SJSA1 (cell line): ENCODE data around the gene MCU. TPM values are rescaled to one million over a fixed set of nuclear protein-coding genes. Genes with fewer than 3 reads are reported as not detected.

Experiments
- DNase-seq, 2 experiments: peaks; one replicate each; pipeline ENCODE4 v3.0.0-alpha.2; 2015 to 2020; ENCODE audit warnings: low spot score in 2 of 2, low read depth in 1 of 2
- H3K27ac ChIP-seq: fragments of 250-450 bp; sonication (Bioruptor Pico); 2 replicates; pipeline ENCODE4 v1.5.1; 2020; ENCODE audit warnings: mild to moderate bottlenecking, moderate library complexity
- H3K27me3 ChIP-seq: fragments of 250-450 bp; sonication (Bioruptor Pico); replicated peaks from 2 replicates; pipeline ENCODE4 v1.5.1; 2020; ENCODE audit warnings: mild to moderate bottlenecking, moderate library complexity
- H3K36me3 ChIP-seq: fragments of 250-450 bp; sonication (Bioruptor Pico); 2 replicates; pipeline ENCODE4 v1.5.1; 2020; ENCODE audit warnings: mild to moderate bottlenecking
- H3K4me1 ChIP-seq: fragments of 250-450 bp; sonication (Bioruptor Pico); replicated peaks from 2 replicates; pipeline ENCODE4 v1.6.1; 2021; ENCODE audit warnings: mild to moderate bottlenecking
- H3K4me3 ChIP-seq: fragments of 250-450 bp; sonication (Bioruptor Pico); 2 replicates; pipeline ENCODE4 v1.5.1; 2020; ENCODE audit warnings: mild to moderate bottlenecking
- H3K9me3 ChIP-seq: fragments of 250-450 bp; sonication (Bioruptor Pico); replicated peaks from 2 replicates; pipeline ENCODE4 v1.5.1; 2020; ENCODE audit warnings: mild to moderate bottlenecking
- total RNA-seq: library from RNA; depleted of rRNA; stranded (reverse); fragments of >200 nt; shearing (Covaris generic); gene quantifications from 2 replicates; pipeline ENCODE4 v1.2.3, GENCODE V29; 2014

The MCU gene
- total RNA-seq, 1 experiment from 2014 or later: 59.9 TPM

DNA sequence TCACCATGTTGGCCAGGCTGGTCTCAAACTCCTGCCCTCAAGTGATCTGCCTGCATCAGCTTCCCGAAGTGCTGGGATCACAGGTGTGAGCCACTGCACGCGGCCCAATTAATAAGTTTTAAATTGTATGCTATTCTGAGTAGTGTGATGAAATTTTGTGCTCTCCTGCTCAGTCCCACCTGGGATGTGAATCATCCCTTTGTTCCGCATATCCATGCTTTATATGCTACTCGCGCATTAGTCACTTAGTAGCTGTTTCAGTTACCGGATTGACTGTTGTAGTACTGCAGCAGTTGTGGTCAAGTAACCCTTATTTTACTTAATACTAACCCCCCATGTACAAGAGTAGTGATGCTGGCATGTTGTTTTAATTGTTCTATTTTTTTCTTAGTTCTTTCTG, 154.3 kb downstream of the MCU start:
- no peak overlapping the region for H3K27ac ChIP-seq
- H3K4me1 ChIP-seq: peaks cover 10% of the 10 kb centered on the region; the same call in 1 of the 2 replicates
- no peaks in the 10 kb centered on the region; the same call in none of the 2 replicates for H3K36me3 ChIP-seq
- DNase-seq: no peak
- H3K9me3 ChIP-seq: no peaks in the 10 kb centered on the region
- H3K27me3 ChIP-seq: no peaks in the 10 kb centered on the region
- no peak overlapping the region for H3K4me3 ChIP-seq

DNA sequence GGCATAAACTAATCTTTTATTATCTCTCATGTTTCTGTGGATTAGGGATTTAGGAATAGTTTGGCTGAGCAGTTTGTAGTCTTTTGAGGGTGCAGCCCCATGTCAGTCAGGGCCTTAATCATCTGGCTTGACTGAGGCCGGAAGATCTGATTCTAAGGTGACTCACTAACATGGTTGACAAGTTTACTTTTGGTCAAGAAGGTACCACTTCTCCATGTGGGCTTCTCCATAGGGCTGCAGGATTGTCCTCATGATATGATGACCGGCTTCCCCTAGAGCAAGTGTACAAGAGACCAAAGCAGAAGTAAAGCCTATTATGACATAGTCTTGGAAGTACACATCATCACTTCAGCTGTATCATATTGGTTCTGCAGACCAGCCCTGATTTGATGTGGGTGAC, 155.7 kb downstream of the MCU start:
- no peaks in the 10 kb centered on the region for H3K27me3 ChIP-seq
- no peaks in the 10 kb centered on the region; the same call in none of the 2 replicates for H3K36me3 ChIP-seq
- H3K4me3 ChIP-seq: no peak overlapping the region
- no peak overlapping the region for H3K27ac ChIP-seq
- no peak for DNase-seq
- H3K4me1 ChIP-seq: peaks cover 10% of the 10 kb centered on the region; the same call in 1 of the 2 replicates
- no peaks in the 10 kb centered on the region for H3K9me3 ChIP-seq

DNA sequence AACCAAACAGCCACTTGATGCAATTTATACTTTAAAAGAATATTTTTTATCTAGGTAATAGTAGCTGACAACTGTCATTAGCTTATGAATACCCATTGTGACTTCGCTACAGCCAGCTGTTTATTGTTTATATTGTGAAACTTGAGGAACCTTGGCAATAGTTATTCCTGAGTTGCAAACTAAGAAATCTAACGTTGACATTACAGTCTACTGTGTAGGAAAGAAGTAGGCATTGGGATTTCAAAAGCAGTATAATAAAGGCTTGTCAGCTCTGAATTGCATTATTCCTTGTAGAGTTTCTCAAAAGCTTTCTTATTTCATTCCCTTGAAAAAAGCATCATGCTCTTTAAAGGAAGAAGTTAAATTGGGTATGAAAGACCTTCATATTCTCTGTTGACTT, 158.9 kb downstream of the MCU start:
- Histone ChIP-seq H3K27me3 (no peaks in the 10 kb centered on the region), H3K36me3 (no peaks in the 10 kb centered on the region; the same call in none of the 2 replicates), H3K4me3 (no peak overlapping the region), H3K4me1 (0 out of 2 replicates have a peak, but pooled peaks cover 4% of the 10 kb centered on the region), H3K27ac (no peak overlapping the region), H3K9me3 (no peaks in the 10 kb centered on the region)
- DNase-seq: no peak

DNA sequence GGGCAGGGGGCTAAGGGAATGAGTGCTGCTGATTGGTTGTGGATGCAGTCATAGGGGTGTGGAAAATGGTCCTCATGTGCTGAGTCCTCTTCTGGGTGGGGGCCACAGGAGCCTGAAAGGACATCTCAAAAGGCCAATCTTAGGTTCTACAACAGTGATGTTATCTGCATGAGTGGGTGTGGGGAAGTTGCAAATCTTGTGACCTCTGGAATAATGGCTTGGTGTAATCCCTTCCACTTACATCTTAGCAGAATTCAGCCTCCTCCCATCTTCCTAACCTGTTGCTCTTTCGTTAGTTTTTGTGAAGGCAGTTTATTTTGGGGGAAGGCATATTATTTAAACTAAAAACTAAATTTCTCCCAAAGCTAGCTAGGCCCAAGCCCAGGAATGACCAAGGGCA, 159.6 kb downstream of the MCU start:
- no peak for DNase-seq
- H3K27me3 ChIP-seq: no peaks in the 10 kb centered on the region
- H3K4me1 ChIP-seq: no peaks in the 10 kb centered on the region
- no peaks in the 10 kb centered on the region; the same call in none of the 2 replicates for H3K36me3 ChIP-seq
- H3K9me3 ChIP-seq: no peaks in the 10 kb centered on the region
- H3K4me3 ChIP-seq: no peak overlapping the region
- H3K27ac ChIP-seq: no peak overlapping the region

DNA sequence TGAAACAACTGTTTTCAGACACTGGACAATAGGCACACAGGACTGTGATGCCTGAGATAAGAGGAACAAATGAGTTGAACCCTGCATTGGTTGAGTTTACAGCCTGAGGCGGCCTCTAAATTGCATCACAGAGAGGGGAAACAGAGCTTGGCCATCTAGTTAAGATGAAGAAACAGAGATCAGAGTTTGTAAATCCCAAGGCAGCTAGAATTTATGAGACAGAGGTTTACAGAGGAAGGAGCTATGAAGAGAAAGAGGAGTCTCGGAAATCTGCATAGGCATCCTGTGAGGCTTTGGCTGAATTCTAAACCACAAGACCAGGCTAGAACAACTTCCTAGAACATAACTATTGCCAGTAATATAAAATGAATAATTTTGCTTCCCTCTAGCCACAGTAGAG, 160.6 kb downstream of the MCU start:
- Histone ChIP-seq H3K4me1 (no peaks in the 10 kb centered on the region), H3K27me3 (no peaks in the 10 kb centered on the region), H3K27ac (no peak overlapping the region), H3K4me3 (no peak overlapping the region), H3K9me3 (no peaks in the 10 kb centered on the region), H3K36me3 (no peaks in the 10 kb centered on the region; the same call in none of the 2 replicates)
- no peak for DNase-seq

DNA sequence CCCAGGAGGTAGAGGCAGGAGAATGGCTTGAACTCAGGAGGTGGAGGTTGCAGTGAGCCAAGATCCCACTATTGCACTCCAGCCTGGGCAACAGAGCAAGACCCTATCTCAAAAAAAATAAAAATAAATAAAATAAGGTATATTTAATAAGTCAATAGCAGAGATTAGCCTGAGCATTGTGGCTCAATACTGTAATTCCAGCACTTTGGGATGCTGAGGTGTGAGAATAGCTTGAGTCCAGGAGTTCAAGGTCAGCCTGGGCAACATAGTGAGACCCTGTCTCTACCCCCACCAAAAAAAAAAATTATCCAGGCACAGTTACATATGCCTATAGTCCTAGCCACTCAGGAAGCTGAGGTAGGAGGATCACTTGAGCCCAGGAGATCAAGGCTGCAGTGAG, 163.2 kb downstream of the MCU start:
- no peaks in the 10 kb centered on the region for H3K9me3 ChIP-seq
- no peaks in the 10 kb centered on the region for H3K27me3 ChIP-seq
- H3K36me3 ChIP-seq: peaks cover 10% of the 10 kb centered on the region
- H3K4me1 ChIP-seq: no peaks in the 10 kb centered on the region
- no peak for DNase-seq
- no peak overlapping the region for H3K27ac ChIP-seq
- no peak overlapping the region for H3K4me3 ChIP-seq

DNA sequence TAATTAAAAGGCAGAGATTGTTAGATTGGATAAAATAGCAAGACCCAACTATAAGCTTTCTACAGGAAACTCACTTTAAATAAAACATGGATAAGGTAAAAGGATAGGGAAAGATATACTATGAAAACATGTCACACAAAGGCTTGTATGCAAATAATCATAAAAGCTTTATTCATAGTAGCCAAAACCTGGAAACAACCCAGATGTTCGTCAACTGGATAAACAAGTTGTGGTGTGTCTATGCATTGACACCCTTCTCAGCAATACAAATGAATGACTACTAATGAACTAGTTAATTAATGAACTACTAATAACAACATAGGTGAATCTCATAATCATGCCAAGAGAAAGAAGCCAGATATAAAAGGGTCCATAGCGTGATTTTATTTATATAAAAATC, 163.8 kb downstream of the MCU start:
- no peaks in the 10 kb centered on the region for H3K9me3 ChIP-seq
- H3K27ac ChIP-seq: no peak overlapping the region
- no peak overlapping the region for H3K4me3 ChIP-seq
- DNase-seq: no peak
- no peaks in the 10 kb centered on the region for H3K4me1 ChIP-seq
- no peaks in the 10 kb centered on the region for H3K27me3 ChIP-seq
- H3K36me3 ChIP-seq: peaks cover 17% of the 10 kb centered on the region

DNA sequence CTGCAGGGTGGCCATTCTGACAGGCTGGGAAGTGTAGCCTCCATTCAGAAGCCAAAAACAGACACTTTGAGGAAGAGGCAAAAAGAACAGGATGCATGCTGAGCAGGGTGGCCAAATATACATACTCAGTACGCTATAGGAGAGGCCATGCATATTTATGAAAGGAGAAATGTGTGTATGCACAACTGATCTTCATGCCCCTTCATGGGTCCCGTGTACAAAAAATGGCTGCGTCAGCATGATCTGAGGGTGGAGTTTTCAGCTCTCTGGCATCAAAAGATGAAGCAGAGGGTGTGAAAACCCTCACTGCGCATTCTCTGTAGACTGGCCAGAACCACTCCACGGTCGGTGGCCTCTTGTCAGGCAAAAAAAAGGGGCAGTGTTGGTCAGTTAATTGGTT, 166.1 kb downstream of the MCU start:
- no peak for DNase-seq
- H3K4me3 ChIP-seq: no peak overlapping the region
- no peaks in the 10 kb centered on the region for H3K27me3 ChIP-seq
- no peak overlapping the region for H3K27ac ChIP-seq
- no peaks in the 10 kb centered on the region for H3K4me1 ChIP-seq
- H3K36me3 ChIP-seq: peaks cover 26% of the 10 kb centered on the region
- no peaks in the 10 kb centered on the region for H3K9me3 ChIP-seq

DNA sequence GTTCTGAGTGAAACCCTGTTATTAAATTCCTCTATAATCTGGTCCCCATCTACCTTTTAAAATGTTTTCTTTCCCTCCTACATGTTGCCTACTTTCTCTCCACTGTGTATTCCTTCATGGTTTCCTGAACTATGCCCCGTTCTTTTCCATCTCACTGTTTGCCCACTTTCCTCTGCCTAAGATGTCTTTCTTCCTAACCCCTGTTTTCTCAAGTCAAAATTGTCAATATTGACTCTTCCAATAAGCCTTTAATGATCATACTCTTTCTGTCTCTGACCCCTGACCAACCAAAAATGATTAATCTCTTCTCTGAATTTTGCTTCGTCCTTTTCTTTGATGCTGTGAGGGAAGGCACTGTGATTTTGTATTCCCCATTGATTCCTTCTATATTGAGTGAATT, 171.0 kb downstream of the MCU start:
- peaks cover 42% of the 10 kb centered on the region for H3K36me3 ChIP-seq
- H3K4me1 ChIP-seq: no peaks in the 10 kb centered on the region
- H3K4me3 ChIP-seq: no peak overlapping the region
- no peaks in the 10 kb centered on the region for H3K9me3 ChIP-seq
- no peaks in the 10 kb centered on the region for H3K27me3 ChIP-seq
- DNase-seq: no peak
- H3K27ac ChIP-seq: no peak overlapping the region

DNA sequence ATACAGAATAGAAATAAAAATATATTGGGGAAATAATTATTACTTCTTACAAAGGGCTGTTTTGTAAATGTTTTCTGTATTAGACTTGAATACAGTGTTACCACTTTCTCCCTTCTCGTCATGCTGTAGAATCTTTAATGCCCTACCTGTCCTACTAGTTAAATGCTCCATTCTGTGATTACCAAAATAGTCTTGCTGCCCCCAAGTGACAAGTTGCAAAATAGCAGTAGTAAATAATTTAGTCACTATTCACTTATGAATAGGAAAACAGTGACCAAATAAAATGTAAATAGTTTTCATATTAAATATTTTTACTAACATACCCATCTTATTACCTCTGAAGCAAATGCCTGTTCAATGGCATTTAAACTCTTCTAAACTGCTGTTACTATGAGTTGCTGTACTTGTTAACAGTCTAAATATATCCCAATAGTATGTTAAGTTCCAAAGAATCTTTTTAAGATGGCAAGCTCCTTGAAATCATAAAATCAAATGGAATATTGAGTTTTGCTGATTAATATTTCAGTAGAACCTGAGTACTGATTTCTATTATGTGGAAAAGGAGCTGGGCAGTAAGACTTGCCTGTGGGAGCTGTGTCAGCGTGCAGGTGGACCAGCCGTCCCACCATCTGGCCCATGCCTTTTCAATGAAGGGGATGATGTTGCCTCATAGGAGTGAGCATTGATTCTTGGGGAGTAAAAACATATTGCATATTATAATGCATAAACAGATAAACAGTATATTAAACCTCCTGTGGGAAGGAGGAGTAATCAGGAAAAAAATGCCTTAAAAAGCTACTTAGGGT, 183.5 kb downstream of the MCU start:
- Histone ChIP-seq H3K4me3 (no peak overlapping the region), H3K36me3 (peaks cover 46% of the 10 kb centered on the region), H3K27ac (no peak overlapping the region), H3K4me1 (no peaks in the 10 kb centered on the region), H3K27me3 (no peaks in the 10 kb centered on the region), H3K9me3 (no peaks in the 10 kb centered on the region)
- peak in 1 of 2 experiments; percentile 14 for DNase-seq

DNA sequence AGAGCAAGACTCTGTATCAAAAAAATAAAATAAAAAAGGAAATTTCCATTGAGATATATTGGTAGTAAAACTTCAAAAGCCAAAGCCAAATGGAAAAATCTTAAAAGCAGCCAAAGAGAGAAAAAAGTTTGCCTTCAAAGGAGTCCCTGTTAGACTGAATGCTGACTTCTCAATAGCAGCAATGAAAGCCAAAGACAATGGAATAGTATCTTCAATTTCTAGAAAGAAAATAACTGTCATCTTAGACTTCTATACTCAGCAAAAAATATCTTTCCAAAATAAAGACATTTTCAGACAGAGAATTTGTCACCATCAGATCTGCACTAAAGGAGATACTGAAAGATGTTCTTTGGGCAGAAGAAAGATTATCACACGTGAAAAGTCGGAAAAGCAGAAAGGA, 187.3 kb downstream of the MCU start:
- H3K9me3 ChIP-seq: no peaks in the 10 kb centered on the region
- DNase-seq: no peak
- no peaks in the 10 kb centered on the region for H3K27me3 ChIP-seq
- H3K27ac ChIP-seq: no peak overlapping the region
- H3K4me1 ChIP-seq: no peaks in the 10 kb centered on the region
- H3K36me3 ChIP-seq: peaks cover 34% of the 10 kb centered on the region
- H3K4me3 ChIP-seq: no peak overlapping the region

DNA sequence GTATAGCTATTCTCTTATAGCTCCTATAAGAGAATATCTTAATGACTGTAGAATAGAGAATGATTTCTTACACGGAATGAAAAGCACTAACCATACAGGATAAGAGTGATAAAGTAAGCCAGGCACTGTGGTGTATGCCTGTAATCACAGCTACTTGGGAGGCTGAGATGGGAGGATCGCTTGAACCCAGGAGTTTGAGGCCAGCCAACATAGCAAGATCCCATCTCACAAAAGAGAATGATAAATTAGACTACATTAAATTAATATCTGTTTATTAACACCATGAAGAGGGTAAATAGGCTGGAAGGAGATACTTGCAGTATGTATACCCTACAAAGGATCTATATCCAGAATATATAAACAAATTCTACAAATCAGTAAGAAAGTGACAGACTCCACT, 189.3 kb downstream of the MCU start:
- H3K4me3 ChIP-seq: no peak overlapping the region
- H3K9me3 ChIP-seq: no peaks in the 10 kb centered on the region
- peaks cover 40% of the 10 kb centered on the region for H3K36me3 ChIP-seq
- no peak overlapping the region for H3K27ac ChIP-seq
- DNase-seq: no peak
- H3K27me3 ChIP-seq: no peaks in the 10 kb centered on the region
- no peaks in the 10 kb centered on the region for H3K4me1 ChIP-seq

DNA sequence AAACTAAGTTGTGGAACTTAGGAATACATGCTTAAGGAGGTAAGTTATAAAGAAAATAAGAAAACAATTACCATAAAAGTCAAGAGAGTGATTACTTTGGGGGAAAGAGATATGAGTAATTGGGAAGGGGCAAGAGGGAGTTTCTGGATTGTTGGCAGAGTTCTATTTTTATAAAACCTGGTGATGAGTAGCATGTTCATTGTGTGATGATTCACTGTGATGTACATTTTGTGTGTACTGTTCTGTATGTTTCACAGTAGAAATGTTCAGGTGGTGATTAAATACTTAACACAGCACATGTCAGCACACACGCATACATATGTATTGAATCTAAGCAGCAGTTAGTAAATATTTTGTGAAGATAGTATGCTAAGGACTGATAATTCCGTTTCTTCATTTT, 191.9 kb downstream of the MCU start:
- Histone ChIP-seq H3K36me3 (peaks cover 34% of the 10 kb centered on the region), H3K27ac (no peak overlapping the region), H3K9me3 (no peaks in the 10 kb centered on the region), H3K27me3 (no peaks in the 10 kb centered on the region), H3K4me1 (no peaks in the 10 kb centered on the region), H3K4me3 (no peak overlapping the region)
- no peak for DNase-seq

DNA sequence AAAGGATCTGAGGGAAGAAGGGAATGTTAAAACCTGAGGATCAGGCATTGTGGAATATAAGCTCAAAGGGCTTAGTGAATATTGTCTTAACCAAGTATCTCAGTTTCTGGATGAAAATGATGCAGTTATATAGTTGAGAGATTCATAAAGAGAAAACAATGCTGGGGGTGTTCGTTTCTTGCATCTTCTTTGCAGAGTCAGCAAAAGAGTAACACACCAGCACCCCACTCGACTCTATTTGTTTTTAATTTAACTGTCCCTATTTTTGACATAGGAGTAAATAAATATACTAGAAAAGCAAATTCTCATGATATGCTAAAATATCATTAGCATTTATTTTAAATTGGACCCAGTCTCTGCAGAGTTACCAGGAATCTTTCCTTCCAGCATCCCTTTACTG, 194.0 kb downstream of the MCU start:
- Histone ChIP-seq H3K27me3 (no peaks in the 10 kb centered on the region), H3K9me3 (no peaks in the 10 kb centered on the region), H3K4me1 (no peaks in the 10 kb centered on the region), H3K4me3 (no peak overlapping the region), H3K27ac (no peak overlapping the region), H3K36me3 (peaks cover 27% of the 10 kb centered on the region)
- DNase-seq: no peak

DNA sequence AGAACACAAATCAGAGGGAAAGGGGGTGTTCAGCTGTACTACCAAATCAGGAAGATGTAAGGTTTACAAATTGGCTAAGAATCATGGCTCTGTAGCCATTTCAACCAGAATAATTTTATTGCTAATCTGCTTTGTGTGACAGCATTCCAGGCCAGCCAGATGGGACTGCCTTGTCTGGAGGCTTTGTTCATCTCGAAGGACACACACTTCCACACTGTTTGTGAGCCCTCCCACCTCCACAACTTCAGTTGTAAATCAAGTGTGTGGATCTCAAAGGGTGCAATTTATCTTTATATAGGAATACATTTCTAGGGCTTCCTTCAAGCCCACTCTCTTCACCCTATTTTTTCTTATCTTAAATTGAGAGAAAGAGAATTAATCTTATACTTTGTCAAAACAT, 194.7 kb downstream of the MCU start:
- H3K27me3 ChIP-seq: no peaks in the 10 kb centered on the region
- H3K4me3 ChIP-seq: no peak overlapping the region
- peaks cover 27% of the 10 kb centered on the region for H3K36me3 ChIP-seq
- no peak overlapping the region for H3K27ac ChIP-seq
- H3K9me3 ChIP-seq: no peaks in the 10 kb centered on the region
- DNase-seq: no peak
- no peaks in the 10 kb centered on the region for H3K4me1 ChIP-seq
